Left lobe of liver (tissue), 2 donors: Measurements from ENCODE around the gene CPA4. TPM values are rescaled to one million over a fixed set of nuclear protein-coding genes. Genes with fewer than 3 reads are reported as not detected.
A peak's percentile ranks its signal among the peaks of the same experiment; 100 is the strongest.
"Not testable (repeated sequence)": the region's sequence is repeated elsewhere in the genome, so short reads cannot be mapped to it uniquely, and the experiment has no call there.

Experiments
- ATAC-seq: fragments of 200-7000 bp; cut with Tn5 transposase; one replicate; pipeline ENCODE4 v1.9.1; 2020; ENCODE audit warnings: mild to moderate bottlenecking, moderate library complexity
- DNase-seq: peaks from one replicate; pipeline ENCODE4 v3.0.0-alpha.2; 2020; ENCODE audit warnings: low spot score
- total RNA-seq: library from RNA; stranded (reverse); gene quantifications from one replicate; pipeline ENCODE4 v1.2.1, GENCODE V29; 2021
- donor health status: DM: no; HTN: no; CAD: no; lungs with moderate emphysema.
- donor health status: DM: no; HTN: yes; CAD: no.

The CPA4 gene
- total RNA-seq, 1 donor from 2014 or later, result not detected

DNA sequence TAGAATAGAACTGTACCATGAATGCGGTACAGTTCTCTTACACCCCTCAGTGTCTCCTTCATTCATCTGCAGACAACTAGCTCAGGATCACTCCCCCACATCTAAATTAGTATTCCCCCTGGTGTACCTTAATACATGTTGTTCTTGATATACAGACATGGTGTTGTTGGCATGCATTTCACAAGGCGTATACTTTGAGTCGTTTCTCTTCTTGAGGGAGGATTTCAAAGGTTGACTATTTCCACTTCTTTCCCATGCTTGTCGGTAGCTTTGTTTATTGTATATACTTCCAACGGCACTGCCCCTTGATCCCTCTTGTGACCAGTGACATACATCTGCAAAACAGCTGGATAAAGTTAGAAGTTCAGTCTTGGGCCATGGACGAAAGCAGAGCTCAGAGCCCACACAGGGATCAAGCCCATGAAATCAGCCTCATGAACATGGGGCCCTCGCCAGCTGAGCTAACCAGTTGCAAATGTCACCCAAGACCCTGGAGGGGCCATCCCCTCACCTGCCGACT is 8.6 kb downstream of the CPA4 start:
- ATAC-seq, result no peak

DNA sequence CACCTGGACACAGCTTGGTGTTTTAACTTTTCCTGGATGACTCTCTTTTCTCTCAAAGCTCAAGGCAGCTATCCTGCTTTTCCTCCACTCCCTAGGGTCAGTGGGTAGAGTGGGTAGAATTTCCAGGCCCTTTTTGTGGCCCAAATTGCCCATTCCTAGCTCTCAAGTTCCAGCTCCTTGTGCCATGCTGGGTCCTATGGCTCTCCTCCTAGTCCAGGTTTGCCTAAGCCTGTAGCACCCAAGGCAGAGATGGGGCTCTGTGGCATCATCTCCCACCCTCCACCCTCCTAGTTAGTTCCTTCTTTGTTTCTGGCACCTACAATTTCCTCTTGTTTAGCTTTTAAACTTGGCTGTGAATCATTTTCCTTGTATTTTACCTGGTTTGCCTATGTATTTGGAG is 9.7 kb downstream of the CPA4 start:
- ATAC-seq (no peak), DNase-seq (no peak)

More for the DNA sequence above, 8.6 kb downstream of the CPA4 start:
- no peak for DNase-seq

DNA sequence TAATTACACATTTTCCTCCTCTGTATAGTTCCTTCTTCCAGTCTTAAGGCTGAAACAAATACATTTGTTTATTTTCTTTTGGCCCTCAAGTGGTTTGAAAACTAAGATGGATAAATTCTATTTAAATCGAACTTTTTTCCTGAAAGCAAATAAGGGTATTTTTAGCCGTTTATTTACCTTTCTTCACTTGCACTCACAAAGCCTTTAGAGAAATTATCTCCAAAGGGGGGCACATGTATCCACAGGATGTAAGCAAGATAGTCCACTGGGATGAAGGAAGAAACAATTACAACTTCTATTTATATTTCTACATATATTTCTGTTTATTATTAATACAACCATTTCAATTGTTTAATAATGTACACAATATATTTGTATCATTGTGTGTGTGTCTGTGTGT is 10.2 kb downstream of the CPA4 start:
- DNase-seq (no peak), ATAC-seq (no peak)

DNA sequence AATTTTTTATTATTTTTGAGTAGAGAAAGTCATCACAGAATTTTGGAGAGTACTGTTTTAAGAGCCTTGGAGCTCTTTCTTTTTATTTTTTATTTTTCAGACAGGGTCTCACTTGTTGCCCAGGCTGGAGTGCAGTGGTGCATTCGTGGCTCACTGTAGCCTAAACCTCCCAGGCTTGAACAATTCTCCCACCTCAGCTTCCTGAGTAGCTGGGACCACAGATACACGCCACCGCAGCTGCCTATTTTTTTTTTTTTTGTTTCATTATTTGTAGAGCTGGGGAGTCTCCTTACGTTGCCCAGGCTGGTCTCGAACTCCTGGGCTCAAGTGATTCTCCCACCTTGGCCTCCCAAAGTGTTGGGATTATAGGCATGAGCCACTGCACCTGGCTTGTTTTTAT is 10.6 kb downstream of the CPA4 start:
- DNase-seq (no peak), ATAC-seq (no peak)

DNA sequence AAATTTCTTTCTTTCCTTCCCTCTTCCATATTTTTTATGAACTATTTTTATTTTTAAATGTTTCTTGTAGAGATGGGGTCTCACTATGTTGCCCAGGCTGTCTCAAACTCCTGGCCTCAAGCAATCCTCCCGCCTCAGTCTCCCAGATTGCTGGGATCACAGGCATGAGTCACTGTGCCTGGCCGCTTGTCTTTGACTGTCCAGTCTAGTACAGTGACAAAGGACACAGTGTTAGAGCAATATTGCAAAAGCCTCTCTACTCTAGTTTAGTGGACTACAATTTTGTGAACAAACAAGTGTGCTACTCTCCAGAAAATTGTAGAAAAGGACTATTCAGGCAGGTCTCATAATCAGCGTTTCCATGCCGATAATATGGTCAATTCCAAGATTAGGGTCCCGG is 11.0 kb downstream of the CPA4 start:
- DNase-seq (no peak), ATAC-seq (no peak)

DNA sequence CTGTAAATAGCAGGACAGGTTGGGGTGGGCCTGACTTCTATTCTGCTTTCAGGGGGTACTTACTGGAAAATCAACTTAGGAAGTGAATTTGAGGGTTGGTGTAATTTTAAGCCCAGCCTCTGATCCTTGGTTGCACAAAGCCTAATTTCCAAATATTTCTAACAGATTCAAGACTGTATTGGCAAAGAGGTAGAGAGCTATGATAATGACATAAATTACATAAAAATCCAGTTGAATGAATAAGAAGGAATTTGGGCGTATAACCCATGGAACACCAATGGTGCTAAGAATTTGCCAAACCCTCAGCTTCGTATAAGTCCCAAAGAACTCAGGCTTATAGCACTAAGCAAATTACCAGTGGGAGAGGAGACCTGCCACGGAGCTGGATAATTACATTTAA is 11.9 kb downstream of the CPA4 start:
- DNase-seq (no peak), ATAC-seq (no peak)

DNA sequence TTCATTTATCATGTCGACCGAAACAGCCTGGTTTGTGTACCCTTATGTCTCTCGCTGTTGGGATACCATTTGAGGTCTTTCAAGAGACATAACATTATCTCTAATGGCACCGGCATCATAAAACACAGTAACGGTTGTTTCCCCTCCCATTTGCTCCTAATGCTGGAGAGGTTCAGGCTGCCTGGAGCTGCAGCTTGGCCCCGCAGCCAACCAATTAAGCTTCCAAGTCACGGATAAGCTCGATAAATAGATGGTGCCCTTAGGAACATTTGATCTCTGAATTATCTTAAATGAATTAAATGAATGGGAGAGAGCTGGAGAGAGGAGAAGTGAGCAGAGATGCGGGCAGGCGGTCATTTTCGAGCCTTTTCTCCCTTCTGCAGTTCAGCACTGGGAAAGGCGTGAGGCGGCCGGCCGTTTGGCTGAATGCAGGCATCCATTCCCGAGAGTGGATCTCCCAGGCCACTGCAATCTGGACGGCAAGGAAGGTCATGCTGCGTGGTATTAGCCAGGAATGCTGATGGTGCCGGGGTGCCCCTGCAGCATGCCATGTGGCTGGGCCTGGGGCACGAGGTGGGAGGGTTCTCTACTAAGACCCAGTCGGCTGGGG is 12.6 kb downstream of the CPA4 start:
- ATAC-seq (no peak), DNase-seq (no peak)

DNA sequence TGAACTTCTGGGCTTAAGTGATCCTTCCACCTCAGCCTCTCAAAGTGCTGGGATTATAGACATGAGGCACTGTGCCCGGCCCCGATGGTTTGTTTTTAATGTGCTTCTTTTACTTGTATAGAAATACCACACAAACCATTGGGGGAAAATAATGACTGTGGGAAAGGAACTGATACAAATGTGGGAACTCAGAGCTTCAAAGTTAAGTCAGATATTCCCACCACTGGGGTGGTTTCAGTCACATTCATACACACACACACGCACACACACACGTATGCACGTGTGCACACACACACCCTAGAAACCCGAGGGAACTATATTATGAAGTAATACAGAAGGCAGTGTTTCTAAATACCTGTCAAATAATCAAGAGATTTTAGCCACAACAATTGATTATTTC is 17.0 kb downstream of the CPA4 start:
- ATAC-seq (no peak), DNase-seq (no peak)

DNA sequence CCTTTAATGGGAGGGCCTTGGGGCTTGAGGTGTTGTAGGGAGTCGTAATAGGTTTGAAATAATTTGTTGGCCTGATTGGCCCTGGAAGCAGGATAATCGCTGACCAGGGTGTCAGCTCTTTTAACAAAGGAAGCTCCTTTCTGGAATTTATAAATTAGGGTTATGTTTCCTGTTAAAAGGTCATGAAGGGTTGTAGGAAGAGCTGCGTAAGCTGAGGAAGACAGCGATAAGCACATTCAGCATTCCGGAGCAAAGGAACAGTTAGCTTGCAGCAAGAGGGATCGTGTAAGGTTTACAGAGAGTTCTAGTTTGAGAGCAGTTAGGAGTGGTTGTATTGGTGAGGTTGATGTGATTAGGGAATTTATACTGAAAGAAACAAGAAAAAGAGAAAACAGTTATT is 21.3 kb downstream of the CPA4 start:
- DNase-seq (no peak), ATAC-seq (peak; percentile 44)

DNA sequence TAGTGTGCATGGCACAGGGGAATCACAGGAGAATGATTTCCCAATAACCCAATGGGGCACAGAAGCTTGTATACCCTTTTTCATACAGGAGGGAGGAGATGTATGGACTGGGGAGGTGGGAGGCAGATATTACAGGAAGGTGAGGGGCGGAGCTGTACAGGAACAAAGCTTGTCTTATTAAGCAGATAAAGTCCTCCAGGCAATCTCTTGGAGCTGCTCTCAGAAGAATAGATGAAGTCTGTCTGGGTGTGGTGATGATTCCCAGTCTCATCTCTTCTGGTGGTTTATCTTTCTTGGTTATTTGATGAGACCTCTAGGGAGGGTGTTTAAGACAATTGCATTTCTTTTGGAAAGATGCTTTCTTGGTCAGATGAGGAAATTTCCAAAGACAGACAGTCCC is 26.6 kb downstream of the CPA4 start:
- ATAC-seq (no peak), DNase-seq (no peak)

DNA sequence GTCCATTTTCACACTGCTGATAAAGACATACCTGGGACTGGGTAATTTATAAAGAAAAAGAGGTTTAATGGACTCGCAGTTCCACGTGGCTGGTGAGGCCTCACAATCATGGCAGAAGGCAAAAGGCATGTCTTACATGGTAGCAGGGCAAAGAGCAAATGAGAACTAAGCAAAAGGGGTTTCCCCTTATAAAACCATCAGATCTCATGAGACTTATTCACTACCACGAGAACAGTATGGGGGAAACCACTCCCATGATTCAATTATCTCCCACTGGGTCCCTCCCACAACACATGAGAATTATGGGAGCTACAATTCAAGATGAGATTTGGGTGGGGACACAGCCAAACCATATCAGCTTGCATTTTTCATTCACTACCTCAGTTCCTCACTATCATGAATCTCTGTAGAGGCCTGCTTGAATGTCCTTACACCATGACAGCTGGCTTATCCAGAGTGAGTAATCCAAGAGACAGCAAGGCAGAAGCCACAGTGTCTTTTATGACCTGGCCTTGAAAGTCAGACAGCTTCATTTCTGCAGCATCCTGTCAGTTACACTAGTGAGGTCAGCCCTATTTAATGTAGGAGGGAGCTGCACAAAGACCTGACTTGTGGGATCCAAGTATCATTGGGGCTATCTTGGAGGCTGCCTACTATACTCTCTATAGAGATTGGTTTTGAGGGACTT is 28.7 kb downstream of the CPA4 start:
- DNase-seq, ATAC-seq: not testable (repeated sequence)

DNA sequence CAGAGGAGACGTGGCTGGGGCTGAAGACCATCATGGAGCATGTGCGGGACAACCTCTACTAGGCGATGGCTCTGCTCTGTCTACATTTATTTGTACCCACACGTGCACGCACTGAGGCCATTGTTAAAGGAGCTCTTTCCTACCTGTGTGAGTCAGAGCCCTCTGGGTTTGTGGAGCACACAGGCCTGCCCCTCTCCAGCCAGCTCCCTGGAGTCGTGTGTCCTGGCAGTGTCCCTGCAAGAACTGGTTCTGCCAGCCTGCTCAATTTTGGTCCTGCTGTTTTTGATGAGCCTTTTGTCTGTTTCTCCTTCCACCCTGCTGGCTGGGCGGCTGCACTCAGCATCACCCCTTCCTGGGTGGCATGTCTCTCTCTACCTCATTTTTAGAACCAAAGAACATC is 29.7 kb downstream of the CPA4 start:
- DNase-seq, result no peak
- no peak for ATAC-seq

DNA sequence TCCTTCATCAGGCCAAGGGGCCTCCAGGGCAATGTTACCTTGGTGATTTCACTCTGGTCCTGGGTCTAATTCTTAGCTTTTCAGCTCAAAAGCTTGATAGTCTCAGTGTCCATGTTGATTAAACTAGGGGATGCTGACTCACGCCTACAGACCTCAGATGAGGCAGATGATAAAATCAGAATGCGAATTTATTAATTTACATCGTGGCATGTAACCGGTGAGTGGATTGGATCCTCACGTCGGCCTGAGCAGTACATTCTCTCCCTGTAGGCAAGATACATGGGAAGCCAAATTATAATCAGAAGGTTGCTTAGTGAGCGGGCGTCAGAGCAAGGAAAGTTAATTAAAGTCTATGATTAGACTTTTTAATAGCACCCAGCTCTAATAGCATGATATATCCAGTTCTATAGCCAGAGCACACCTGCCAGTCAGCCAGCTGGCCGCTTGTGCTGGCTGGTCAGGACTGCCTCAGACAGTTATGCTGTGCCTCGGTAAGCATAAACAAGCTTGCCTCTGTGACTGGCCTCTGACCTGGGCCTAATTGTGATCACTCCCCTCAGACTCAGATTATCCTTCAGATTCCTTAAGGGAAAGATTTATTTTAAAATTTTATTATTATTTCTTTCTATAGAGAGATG is 31.5 kb downstream of the CPA4 start:
- DNase-seq (no peak), ATAC-seq (no peak)

DNA sequence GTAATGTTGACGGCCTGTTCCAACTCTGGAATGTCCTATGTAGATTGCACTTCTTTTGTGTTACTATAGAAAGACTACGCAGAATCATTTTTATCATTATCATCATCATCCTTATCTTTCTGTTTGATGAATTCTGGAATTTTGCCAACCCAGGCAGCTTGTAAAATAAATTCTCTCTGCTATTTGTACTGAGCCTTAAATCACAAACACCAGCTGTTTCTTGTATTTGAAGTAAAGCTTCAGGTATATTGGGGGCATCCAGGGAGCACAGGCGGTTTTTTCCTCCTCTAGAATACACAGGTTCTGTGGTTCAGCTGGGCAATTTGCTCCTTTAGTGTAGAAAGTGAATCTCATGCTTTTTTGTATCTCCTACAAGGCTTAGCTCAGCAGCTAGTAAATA is 36.7 kb downstream of the CPA4 start:
- no peak for DNase-seq
- ATAC-seq, result no peak

DNA sequence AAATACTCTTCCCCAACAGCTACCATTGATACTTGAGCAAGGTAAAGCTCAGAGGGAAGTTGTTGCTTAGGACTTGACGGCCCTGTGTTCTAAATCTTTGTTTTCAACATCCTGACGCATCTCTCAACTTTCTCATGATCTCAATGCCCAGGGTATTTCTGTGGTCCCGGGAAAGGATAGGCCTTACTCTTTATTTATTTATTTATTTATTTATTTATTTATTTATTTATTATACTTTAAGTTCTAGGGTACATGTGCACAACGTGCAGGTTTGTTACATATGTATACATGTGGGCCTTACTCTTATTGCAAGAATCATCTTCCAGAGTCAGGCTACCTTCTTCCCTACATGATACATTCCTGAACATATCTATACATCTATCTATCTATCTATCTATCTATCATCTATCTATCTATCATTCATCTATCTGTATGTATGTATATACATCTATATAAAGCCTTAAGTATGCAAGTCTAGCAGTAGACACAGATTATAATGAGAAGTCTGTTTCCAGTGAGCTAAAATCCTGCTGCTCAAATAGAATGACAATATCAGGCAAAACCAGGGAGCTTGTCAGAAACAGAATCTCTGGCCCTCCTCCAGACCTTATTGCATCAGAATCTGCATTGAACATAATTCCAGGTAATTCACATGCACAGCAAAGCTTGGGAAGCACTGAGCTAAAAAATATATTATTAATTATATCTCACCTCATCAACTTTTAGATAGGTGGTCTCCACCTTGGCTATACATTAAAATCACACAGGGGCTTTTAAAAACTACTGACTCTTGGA is 39.5 kb downstream of the CPA4 start:
- ATAC-seq (no peak), DNase-seq (no peak)

DNA sequence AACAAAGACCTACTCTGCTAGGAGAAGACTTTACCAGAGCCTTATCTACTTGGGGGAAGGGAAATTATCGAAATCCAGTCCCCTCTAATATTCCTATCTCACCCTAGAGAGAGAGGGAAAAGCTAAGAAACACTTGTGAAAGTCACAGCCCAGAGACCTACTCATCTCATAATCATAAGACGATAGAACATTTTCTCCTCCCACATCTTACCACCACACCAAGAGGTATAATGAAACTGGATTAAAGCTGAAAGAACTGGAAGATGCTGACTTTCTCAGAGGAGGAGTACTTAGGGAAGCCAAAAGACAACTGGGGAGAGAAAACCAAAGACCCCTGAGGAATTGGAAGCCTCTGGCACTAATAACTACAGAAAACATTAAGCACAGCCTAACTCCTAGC is 40.9 kb downstream of the CPA4 start:
- ATAC-seq, result no peak

DNA sequence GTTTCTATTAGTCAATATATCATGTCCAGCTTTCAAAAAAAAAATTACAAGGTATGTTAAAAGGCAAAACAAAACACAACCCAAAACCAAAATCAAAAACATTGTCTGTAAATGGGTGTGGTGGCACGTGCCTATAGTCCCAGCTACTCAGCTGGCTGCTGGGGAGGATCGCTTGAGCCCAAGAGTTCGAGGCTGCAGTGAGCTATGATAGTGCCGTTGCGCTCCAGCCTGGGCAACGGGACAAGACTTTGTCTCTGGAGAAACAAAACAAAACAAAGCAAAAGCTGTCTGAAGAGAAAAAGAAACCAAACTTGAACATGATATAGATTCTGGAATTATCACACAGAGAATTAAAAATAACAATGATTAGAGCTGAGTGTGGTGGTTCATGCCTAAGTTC is 41.3 kb downstream of the CPA4 start:
- ATAC-seq, result no peak
- no peak for DNase-seq

More for the DNA sequence above, 40.9 kb downstream of the CPA4 start:
- no peak for DNase-seq

DNA sequence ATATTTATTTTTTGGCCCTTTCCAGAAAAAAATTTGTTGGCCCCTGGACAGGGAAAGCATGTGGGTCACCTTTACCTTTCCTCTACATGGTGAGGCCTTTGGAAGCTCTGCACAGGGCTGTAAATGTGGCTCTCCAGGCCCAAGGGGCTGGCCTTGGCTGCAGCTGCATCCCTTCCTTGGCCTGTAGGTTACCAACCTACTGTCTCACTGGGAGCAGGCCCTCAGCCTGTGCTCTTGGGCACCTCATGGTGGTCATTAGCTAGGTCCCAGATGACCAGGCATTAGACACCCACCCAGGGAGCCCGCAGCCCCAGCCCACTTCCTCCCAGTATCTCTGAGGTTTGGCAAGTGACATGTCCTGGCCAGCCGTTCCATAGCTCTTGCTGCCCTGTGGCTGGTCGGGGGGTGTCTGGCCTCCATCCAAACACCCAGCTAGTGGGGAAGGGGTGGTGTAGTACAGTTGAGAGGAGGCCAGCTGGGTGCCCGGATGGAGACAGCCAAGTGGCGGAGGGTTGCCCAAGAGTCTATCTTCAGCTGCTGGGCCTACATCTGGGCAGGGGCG is 44.5 kb downstream of the CPA4 start:
- ATAC-seq (no peak), DNase-seq (no peak)

DNA sequence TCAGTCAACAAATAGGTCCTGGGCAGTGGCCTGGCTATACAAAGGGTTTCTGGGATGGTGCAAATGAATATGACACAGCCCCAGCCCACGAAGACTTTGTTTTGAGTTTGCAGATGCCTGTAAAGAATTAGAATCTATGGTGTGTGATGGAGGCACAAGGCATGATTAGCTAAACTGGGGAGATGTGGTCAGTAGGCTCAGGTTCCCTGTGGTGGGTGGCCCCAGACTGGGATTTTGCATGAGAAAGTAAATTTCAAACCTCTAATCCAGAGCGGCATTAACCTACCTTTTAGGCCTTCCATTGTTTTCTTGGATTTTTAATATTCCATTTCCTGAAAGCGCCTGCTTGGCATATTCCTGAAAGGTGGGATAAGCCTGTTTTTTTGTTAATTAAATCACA is 45.3 kb downstream of the CPA4 start:
- ATAC-seq (no peak), DNase-seq (no peak)

DNA sequence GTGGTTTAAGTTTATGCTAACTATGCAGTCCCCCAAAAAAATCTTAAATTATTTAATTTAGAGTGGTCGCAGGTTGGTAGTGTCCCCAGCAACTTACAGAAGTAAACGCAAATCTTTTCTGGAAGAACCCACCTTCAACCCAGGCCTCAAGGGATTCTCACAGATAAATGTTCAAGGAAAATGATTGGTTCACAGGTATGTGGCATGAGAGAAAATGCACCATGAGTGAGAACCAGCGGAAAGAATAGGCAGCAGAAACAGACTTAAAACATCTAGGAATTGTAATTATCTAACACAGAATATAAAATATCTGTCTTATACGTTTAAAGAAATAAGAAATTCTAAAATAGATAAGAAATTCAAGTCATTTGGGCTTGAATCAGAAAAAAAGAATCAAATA is 48.9 kb downstream of the CPA4 start:
- ATAC-seq (no peak), DNase-seq (no peak)

DNA sequence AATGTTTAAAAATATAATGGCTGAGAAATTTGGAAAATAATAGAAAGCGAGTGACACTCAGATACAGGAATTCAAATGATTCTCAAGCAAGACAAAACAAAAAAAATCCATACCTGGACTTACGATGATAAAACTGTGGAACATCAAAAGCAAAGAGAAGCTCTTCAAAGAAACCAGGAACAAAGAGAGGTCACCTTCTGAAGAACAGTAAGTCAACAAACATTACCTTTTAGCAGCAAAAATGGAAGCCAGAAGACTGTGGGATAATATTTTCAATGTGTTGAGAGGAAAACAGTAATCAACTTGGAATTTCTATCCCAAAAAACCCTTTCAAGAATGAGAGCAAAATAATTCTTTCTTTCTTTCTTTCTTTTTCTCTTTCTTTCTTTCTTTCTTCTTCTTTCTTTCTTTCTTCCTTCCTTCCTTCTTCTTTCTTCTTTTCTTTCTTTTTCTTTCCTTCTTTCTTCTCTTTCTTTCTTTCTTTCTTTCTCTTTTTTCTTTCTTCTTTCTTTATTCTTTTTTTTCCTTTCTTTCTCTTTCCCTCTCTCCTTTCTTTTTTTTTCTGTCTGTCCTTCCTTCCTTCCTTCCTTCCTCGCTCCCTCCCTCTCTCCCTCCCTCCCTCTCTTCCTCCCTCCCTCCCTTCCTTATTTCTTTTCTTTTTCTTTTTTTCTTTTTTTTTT is 49.9 kb downstream of the CPA4 start:
- DNase-seq (no peak), ATAC-seq (no peak)
